ENCODE measurements around the gene NUCKS1. TPM values are rescaled to one million over a fixed set of nuclear protein-coding genes. Genes with fewer than 3 reads are reported as not detected.

Gene NUCKS1
- polyA plus RNA-seq, 1 of the 3 experiments (the other 2 are of a cell fraction) = 25.4 TPM

- WGBS (ENCODE audit: low lambda C conversion rate) = 93% methylated on average over 8 of the region's 13 CpGs
- Histone ChIP-seq H3F3A (replicated peaks; ENCODE audit: insufficient read depth) (no peaks in the 10 kb centered on the region), H3K4me1 (ENCODE audit: control insufficient read depth in 1 of 2, insufficient read depth in 2 of 2, low read depth in 1 of 2, low read length in 1 of 2) (peaks cover 0 to 2% of the 10 kb centered on the region in 2 experiments; a peak in 1 of 4 replicates), H3K4me3 (ENCODE audit: low read depth in 2 of 2, low read length in 1 of 2) (no peak overlapping the region), H3K9me2 (no peaks in the 10 kb centered on the region), H4K20me1 (ENCODE audit: insufficient read depth) (no peaks in the 10 kb centered on the region), H3K27ac (ENCODE audit: low read depth in 2 of 2, low read length in 1 of 2) (no peak overlapping the region), H3K4me2 (no peak overlapping the region), H3K79me2 (ENCODE audit: insufficient read depth) (peaks cover 11% of the 10 kb centered on the region), H3K9me3 (no peaks in the 10 kb centered on the region), H3K27me3 (ENCODE audit: insufficient read depth) (no peaks in the 10 kb centered on the region), H3K9ac (no peak overlapping the region), H3K36me3 (replicated peaks in 1 of 2; ENCODE audit: control insufficient read depth in 1 of 2, insufficient read depth in 2 of 2, low read length in 1 of 2) (no peaks in the 10 kb centered on the region), H2AFZ (ENCODE audit: low read depth) (no peak overlapping the region)
- no peak for TF ChIP-seq CHD2 (IDR thresholded peaks at IDR 0.05; ENCODE audit: low read length, partially characterized antibody)
- TF ChIP-seq NRF1 (IDR thresholded peaks at IDR 0.05; ENCODE audit: low read depth, low read length) = no peak
- TF ChIP-seq GATA2 (CRISPR knock-in tag; IDR thresholded peaks at IDR 0.05) = no peak
- no peak for TF ChIP-seq RFX5 (IDR thresholded peaks at IDR 0.05; ENCODE audit: low read length)
- TF ChIP-seq POLR2AphosphoS5 (IDR thresholded peaks at IDR 0.05; ENCODE audit: low read depth, low read length) = no peak
- TF ChIP-seq MXI1 (IDR thresholded peaks at IDR 0.05; ENCODE audit: low read depth, low read length) = no peak
- no peak for TF ChIP-seq FOSL2 (IDR thresholded peaks at IDR 0.05; ENCODE audit: borderline replicate concordance, low read depth)
- no peak for TF ChIP-seq CTCF (IDR thresholded peaks at IDR 0.05)
- ChIA-PET POLR2A (no interaction called here), CTCF (interaction anchor here (1.7 to 18.5 kb wide), 4 partner anchors 11 to 183 kb away, joined by 5 to 214 read pairs (median 8); no protein-coding TSS in a partner anchor)
- peak; percentile 20 for DNase-seq
Measured at GRCh38 chr1:205670611-205671430, 79.2 kb downstream of the NUCKS1 start.

GRCh38 chr1:205670150-205670446, 79.9 kb downstream of the NUCKS1 start:
- Histone ChIP-seq H3K27me3 (ENCODE audit: insufficient read depth) (no peaks in the 10 kb centered on the region), H3K4me1 (ENCODE audit: control insufficient read depth in 1 of 2, insufficient read depth in 2 of 2, low read depth in 1 of 2, low read length in 1 of 2) (peaks cover 0 to 6% of the 10 kb centered on the region in 2 experiments; a peak in 1 of 4 replicates), H4K20me1 (ENCODE audit: insufficient read depth) (no peaks in the 10 kb centered on the region), H3K36me3 (replicated peaks in 1 of 2; ENCODE audit: control insufficient read depth in 1 of 2, insufficient read depth in 2 of 2, low read length in 1 of 2) (no peaks in the 10 kb centered on the region), H3K4me3 (ENCODE audit: low read depth in 2 of 2, low read length in 1 of 2) (no peak overlapping the region), H3F3A (replicated peaks; ENCODE audit: insufficient read depth) (no peaks in the 10 kb centered on the region), H3K9me3 (no peaks in the 10 kb centered on the region), H3K27ac (ENCODE audit: low read depth in 2 of 2, low read length in 1 of 2) (no peak overlapping the region), H2AFZ (ENCODE audit: low read depth) (no peak overlapping the region), H3K79me2 (ENCODE audit: insufficient read depth) (peaks cover 11% of the 10 kb centered on the region), H3K9me2 (no peaks in the 10 kb centered on the region), H3K4me2 (no peak overlapping the region), H3K9ac (no peak overlapping the region)
- 90% methylated on average over 3 of the region's 5 CpGs for WGBS (ENCODE audit: low lambda C conversion rate)
- POLR2A ChIA-PET = no interaction called here
- peak; percentile 15 for DNase-seq
- TF ChIP-seq NFIC (IDR thresholded peaks at IDR 0.05; ENCODE audit: borderline replicate concordance) (no peak), GABPA (IDR thresholded peaks at IDR 0.05; ENCODE audit: low read depth) (no peak), FOXJ3 (CRISPR knock-in tag; IDR thresholded peaks at IDR 0.05) (no peak), ELF1 (IDR thresholded peaks at IDR 0.05) (no peak), EZH2phosphoT487 (IDR thresholded peaks at IDR 0.05; ENCODE audit: borderline replicate concordance, low read depth) (no peak), RFX5 (IDR thresholded peaks at IDR 0.05; ENCODE audit: low read length) (no peak), POLR2AphosphoS5 (IDR thresholded peaks at IDR 0.05; ENCODE audit: low read depth, low read length) (no peak), RXRA (IDR thresholded peaks at IDR 0.05; ENCODE audit: borderline replicate concordance, low read depth) (no peak), MAX (IDR thresholded peaks at IDR 0.05; ENCODE audit: low read depth) (no peak), FOSL2 (IDR thresholded peaks at IDR 0.05; ENCODE audit: borderline replicate concordance, low read depth) (no peak), ZBTB33 (IDR thresholded peaks at IDR 0.05; ENCODE audit: borderline replicate concordance, low read depth) (no peak), MXI1 (IDR thresholded peaks at IDR 0.05; ENCODE audit: low read depth, low read length) (no peak), USF1 (IDR thresholded peaks at IDR 0.05; ENCODE audit: borderline replicate concordance, low read depth) (no peak)
- CTCF ChIA-PET = interaction anchor here (1.7 to 18.5 kb wide), 4 partner anchors 10 to 182 kb away, joined by 5 to 214 read pairs (median 8); no protein-coding TSS in a partner anchor
